M059J (cell line): ENCODE measurements around the gene DIDO1. TPM values are rescaled to one million over a fixed set of nuclear protein-coding genes. Genes with fewer than 3 reads are reported as not detected.

ENCODE experiments used
- DNase-seq: peaks from one replicate; pipeline ENCODE4 v3.0.0-alpha.2; 2012; ENCODE audit warnings: low read depth
- total RNA-seq: library from RNA; depleted of rRNA; stranded (reverse); fragments of >200 nt; shearing (Covaris generic); gene quantifications from 2 replicates; pipeline ENCODE4 v1.2.3, GENCODE V29; 2014; rRNA removed

DIDO1 gene
- total RNA-seq, 1 experiment from 2014 or later, result 42.6 TPM

- no peak for DNase-seq
Observed at GRCh38 chr20:62835931-62836861, 90.1 kb downstream of the DIDO1 start.

GRCh38 chr20:62834967-62835730 lies 91.2 kb downstream of the DIDO1 start:
- DNase-seq, result no peak

GRCh38 chr20:62832951-62833391 lies 93.3 kb downstream of the DIDO1 start:
- no peak for DNase-seq

GRCh38 chr20:62832212-62832922 lies 93.9 kb downstream of the DIDO1 start:
- no peak for DNase-seq

- DNase-seq, result no peak
Observed at GRCh38 chr20:62831854-62832211, 94.5 kb downstream of the DIDO1 start.

GRCh38 chr20:62831361-62831788 lies 94.9 kb downstream of the DIDO1 start:
- DNase-seq, result peak; percentile 63

- no peak for DNase-seq
Observed at GRCh38 chr20:62830821-62831220, 95.5 kb downstream of the DIDO1 start.

GRCh38 chr20:62830251-62830650 lies 96.1 kb downstream of the DIDO1 start:
- DNase-seq, result no peak

- DNase-seq, result no peak
Observed at GRCh38 chr20:62829231-62830230, 96.8 kb downstream of the DIDO1 start.

GRCh38 chr20:62828511-62829230 lies 97.6 kb downstream of the DIDO1 start:
- no peak for DNase-seq

- no peak for DNase-seq
Observed at GRCh38 chr20:62828051-62828450, 98.3 kb downstream of the DIDO1 start.

Other genes starting within 250 kb of the DIDO1 start
- 0.07 and 0.54 TPM in 2 replicates for gene NTSR1, start 217.7 kb downstream of the DIDO1 start, total RNA-seq
- gene MRGBP, start 130.0 kb downstream of the DIDO1 start, total RNA-seq, result 56.4 and 65.9 TPM in 2 replicates
- 62.0 and 117 TPM in 2 replicates for gene OGFR, start 121.7 kb downstream of the DIDO1 start, total RNA-seq
- gene COL9A3, start 109.5 kb downstream of the DIDO1 start, total RNA-seq, result 0.17 TPM in 1 of 2 replicates, not detected in the other
- 13.8 and 19.1 TPM in 2 replicates for gene TCFL5, start 64.7 kb downstream of the DIDO1 start, total RNA-seq
- gene GID8, start 11.6 kb upstream of the DIDO1 start, total RNA-seq, result 40.4 and 53.4 TPM in 2 replicates
- gene SLC17A9, start 26.2 kb upstream of the DIDO1 start, total RNA-seq, result not detected in 2 replicates
- gene BHLHE23, start 80.5 kb upstream of the DIDO1 start, total RNA-seq, result not detected in 2 replicates